Activated T-cell treated with anti-CD3 and anti-CD28 coated beads for 24 hours (primary cell): ENCODE data around the gene PDE3B.
"Not testable (repeated sequence)": the region's sequence is repeated elsewhere in the genome, so short reads cannot be mapped to it uniquely, and the experiment has no call there.

Experiments used
- DNase-seq: peaks from one replicate; pipeline ENCODE4 v3.0.0-alpha.2; 2020; ENCODE audit warnings: low read depth

The PDE3B gene

GRCh38 chr11:14642453-14642852, 1.2 kb upstream of the PDE3B start:
- DNase-seq, result no peak

- DNase-seq, result no peak
Observed at GRCh38 chr11:14642873-14643696, 519 bp upstream of the PDE3B start.

- peak; percentile 21 for DNase-seq
Observed at GRCh38 chr11:14644226-14645014, 816 bp downstream of the PDE3B start.

DNA sequence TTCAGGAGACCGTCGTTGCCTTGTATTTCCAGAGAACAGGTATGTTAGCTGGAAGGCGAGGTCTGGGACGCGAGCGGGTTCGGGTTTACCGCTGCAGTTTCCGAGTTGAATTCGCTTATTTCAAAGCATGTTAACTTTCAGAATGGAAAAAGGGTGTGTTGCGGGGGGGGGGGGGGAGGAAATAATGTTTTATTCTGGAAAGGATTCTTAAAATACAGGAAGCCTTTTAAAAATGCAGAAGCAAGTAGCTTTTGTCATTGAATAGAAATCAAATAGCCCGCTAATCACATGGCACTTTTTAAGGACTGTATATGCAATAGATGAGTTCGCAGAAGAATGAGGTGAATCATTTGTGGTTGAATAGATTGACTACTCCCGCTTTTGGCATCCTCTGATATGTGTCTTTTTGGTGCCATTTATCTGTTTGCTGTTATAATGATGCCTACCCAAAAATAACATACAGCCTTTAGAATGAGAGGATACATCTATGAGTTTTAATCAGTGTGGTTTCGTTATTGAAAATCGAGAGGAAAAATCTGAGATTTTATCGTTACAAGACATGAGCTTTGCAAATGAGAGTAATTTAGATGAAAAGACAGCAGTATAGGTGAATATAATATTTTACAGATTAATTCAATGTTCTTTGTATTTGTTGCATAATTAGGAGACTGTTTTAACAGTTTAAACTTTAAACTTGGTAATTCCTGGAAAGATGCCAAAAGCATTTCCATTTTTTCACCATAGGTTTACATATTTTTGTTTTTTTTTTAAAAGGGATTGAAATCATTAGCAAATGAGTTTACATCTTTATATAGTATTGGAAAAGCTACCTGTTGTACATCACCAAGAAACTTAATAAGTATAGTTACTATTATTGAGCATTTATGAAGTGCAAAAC, 1.7 kb downstream of the PDE3B start:
- DNase-seq, result peak; percentile 9

GRCh38 chr11:14645985-14646900, 2.6 kb downstream of the PDE3B start:
- no peak for DNase-seq

- DNase-seq, result no peak
Observed at GRCh38 chr11:14650064-14650463, 6.5 kb downstream of the PDE3B start.

DNA sequence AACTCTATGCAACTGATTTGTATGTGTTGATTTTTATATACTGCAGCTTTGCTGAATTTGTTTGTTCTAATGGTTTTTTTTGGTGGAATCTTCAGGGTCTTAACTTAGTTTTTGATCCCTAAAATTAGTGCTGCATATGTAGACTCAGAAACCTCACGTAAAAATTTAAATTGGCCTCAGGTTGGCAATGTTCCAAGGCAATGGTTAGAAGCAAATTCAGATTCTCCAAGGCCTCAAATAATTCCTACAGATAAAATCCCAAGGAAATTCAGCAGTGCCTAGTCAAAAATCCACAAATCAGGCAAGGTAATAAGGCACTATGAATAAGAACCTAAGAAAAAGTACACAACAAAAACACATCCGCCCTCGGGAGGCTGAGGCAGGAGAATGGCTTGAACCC, 9.5 kb downstream of the PDE3B start:
- DNase-seq, result no peak

DNA sequence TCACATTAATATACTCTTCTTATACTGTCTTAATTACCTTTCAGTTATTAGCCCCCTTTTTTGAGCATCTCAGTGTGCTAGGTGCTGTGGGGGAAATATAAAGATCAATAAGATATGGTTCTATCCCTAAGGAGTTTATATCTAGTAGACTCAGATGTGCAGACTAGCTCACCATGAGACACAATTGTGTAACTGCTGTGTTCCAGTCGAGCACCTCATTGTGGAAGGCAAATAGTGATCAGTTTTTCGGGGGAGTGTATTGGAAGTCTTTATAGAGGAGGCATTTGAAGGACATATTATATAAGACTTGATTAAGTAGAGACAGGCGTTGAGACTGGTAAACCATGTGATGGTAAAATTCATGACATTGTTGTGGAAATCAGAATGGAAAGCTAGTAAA, 11.8 kb downstream of the PDE3B start:
- no peak for DNase-seq

GRCh38 chr11:14656536-14657457, 13.2 kb downstream of the PDE3B start:
- no peak for DNase-seq

GRCh38 chr11:14657841-14658240, 14.2 kb downstream of the PDE3B start:
- no peak for DNase-seq

DNA sequence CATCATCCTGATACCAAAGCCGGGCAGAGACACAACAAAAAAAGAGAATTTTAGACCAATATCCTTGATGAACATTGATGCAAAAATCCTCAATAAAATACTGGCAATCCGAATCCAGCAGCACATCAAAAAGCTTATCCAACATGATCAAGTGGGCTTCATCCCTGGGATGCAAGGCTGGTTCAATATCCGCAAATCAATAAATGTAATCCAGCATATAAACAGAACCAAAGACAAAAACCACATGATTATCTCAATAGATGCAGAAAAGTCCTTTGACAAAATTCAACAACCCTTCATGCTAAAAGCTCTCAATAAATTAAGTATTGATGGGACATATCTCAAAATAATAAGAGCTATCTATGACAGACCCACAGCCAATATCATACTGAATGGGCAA, 21.3 kb downstream of the PDE3B start:
- DNase-seq, result not testable (repeated sequence)

DNA sequence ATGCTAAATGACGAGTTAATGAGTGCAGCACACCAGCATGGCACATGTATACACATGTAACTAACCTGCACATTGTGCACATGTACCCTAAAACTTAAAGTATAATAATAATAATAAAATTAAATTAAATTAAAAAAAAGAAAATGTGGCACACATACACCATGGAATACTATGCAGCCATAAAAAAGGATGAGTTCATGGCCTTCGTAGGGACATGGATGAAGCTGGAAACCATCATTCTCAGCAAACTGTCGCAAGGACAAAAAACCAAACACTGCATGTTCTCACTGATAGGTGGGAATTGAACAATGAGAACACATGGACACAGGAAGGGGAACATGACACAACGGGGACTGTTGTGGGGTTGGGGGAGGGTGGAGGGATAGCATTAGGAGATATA, 23.7 kb downstream of the PDE3B start:
- not testable (repeated sequence) for DNase-seq

DNA sequence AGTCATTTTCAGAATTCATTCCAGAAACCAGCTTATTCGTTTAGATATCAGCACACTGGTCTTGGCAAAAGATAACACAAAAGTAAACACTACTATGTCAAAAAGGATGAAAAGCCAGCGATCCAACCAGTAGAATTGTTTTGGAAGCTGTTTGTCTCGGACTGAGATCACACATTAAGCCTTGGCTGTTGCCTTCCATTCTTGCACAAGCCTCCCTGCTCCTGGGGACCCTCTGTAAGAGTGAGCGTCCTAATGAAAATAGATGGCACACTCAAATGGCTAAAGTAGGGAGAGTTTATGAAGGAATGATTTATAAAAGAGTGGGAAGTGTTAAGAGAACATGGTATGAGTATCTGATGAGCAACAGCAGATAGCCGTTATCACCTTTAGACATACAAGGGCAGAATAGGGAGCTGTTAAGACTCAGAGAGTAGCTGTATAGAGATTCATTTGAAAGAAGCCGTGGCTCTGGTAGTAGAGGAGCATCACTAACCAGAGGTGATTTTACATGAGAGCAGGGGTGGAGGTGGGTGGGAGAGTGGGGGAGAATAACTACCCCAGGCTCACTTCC, 25.2 kb downstream of the PDE3B start:
- DNase-seq, result no peak

- DNase-seq, result no peak
Observed at GRCh38 chr11:14669499-14669898, 25.9 kb downstream of the PDE3B start.

- DNase-seq, result no peak
Observed at GRCh38 chr11:14669958-14670357, 26.4 kb downstream of the PDE3B start.

DNA sequence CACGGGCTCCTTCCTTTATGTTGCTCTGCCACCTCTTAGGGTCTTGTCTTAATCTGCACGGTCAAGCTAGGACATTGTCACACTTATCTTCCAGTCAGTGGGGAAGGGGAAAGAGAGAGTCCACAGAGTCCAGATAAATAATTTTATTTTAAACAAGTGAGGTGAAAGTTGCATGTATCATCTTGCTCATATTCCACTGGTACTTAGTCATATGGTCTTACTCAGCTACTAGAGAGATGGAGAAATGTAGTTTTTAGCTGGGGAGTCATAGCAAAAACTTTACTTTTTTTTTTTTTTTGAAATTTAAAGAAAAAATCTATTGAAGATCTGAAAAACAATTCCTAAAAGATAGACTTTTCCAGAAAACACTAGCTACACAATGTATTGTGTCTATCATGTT, 29.0 kb downstream of the PDE3B start:
- no peak for DNase-seq

DNA sequence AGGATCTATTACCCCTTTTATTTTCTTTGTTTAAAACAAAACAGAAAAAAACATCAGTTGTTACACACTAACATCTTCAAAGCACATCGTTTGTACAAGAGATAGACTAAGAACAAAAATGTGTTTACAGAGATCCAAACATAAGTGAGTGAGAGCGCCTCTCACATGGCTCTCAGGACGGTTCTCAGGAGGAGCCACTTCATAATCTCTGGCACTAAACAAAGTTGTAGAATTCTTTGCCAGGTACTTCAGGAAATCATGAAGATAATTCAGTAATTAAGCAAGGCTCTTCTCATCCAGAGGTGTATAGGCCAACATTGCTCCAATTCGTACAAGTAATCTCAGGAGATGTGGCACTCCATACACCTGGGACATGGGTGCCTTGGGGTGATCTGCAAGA, 29.8 kb downstream of the PDE3B start:
- no peak for DNase-seq

GRCh38 chr11:14673824-14674405, 30.3 kb downstream of the PDE3B start:
- no peak for DNase-seq

- no peak for DNase-seq
Observed at GRCh38 chr11:14676068-14676467, 32.5 kb downstream of the PDE3B start.
